H9 (cell line): ENCODE measurements around the gene C3orf22. TPM values are rescaled to one million over a fixed set of nuclear protein-coding genes. Genes with fewer than 3 reads are reported as not detected.

Source experiments
- DNase-seq: peaks from one replicate; pipeline ENCODE4 v3.0.0-alpha.2; 2017
- H2AFZ ChIP-seq: one replicate; pipeline ENCODE4 v1.6.1; 2013; ENCODE audit warnings: mild to moderate bottlenecking, low read length, control low read depth, moderate library complexity
- H2AK5ac ChIP-seq: 2 replicates; pipeline ENCODE4 v1.6.1; 2013; ENCODE audit warnings: low read length, control low read depth, mixed read lengths; ENCODE audit not compliant: insufficient read length
- H2BK120ac ChIP-seq: one replicate; pipeline ENCODE4 v1.6.1; 2013; ENCODE audit warnings: low read depth, mild to moderate bottlenecking, low read length, control low read depth, inconsistent platforms; ENCODE audit not compliant: poor library complexity, severe bottlenecking
- H2BK12ac ChIP-seq: 2 replicates; pipeline ENCODE4 v1.6.1; 2013; ENCODE audit warnings: low read length, control low read depth, mixed read lengths, low read depth; ENCODE audit not compliant: insufficient read length
- H2BK15ac ChIP-seq: 2 replicates; pipeline ENCODE4 v1.6.1; 2013; ENCODE audit warnings: low read depth, low read length, control low read depth
- H2BK20ac ChIP-seq: one replicate; pipeline ENCODE4 v1.6.1; 2013; ENCODE audit warnings: low read depth, mild to moderate bottlenecking, low read length, control low read depth, inconsistent platforms; ENCODE audit not compliant: poor library complexity, severe bottlenecking
- H2BK5ac ChIP-seq: 2 replicates; pipeline ENCODE4 v1.6.1; 2013; ENCODE audit warnings: low read length, control low read depth, mixed read lengths; ENCODE audit not compliant: insufficient read length
- H3K14ac ChIP-seq: 2 replicates; pipeline ENCODE4 v1.6.1; 2013; ENCODE audit warnings: low read length, control low read depth; ENCODE audit not compliant: insufficient read depth
- H3K18ac ChIP-seq: 2 replicates; pipeline ENCODE4 v1.6.1; 2013; ENCODE audit warnings: low read depth, mild to moderate bottlenecking, mixed read lengths, low read length, control low read depth; ENCODE audit not compliant: insufficient read length
- H3K23ac ChIP-seq: 2 replicates; pipeline ENCODE4 v1.6.1; 2013; ENCODE audit warnings: low read length, control low read depth, mixed read lengths, low read depth; ENCODE audit not compliant: insufficient read length
- H3K23me2 ChIP-seq: 2 replicates; pipeline ENCODE4 v1.6.1; 2013; ENCODE audit warnings: low read depth, mild to moderate bottlenecking, mixed read lengths, low read length, control low read depth; ENCODE audit not compliant: insufficient read length, poor library complexity, severe bottlenecking
- H3K27ac ChIP-seq: 2 replicates; pipeline ENCODE4 v1.5.1; 2013; ENCODE audit warnings: low read length, control low read depth, mixed read lengths, low read depth; ENCODE audit not compliant: insufficient read length
- H3K27me3 ChIP-seq: 2 replicates; pipeline ENCODE4 v1.6.1; 2013; ENCODE audit warnings: low read length, control low read depth, inconsistent platforms; ENCODE audit not compliant: insufficient read depth
- H3K4ac ChIP-seq: 2 replicates; pipeline ENCODE4 v1.6.1; 2013; ENCODE audit warnings: low read depth, mild to moderate bottlenecking, control low read depth, inconsistent platforms, low read length, moderate library complexity
- H3K4me1 ChIP-seq: 2 replicates; pipeline ENCODE4 v1.6.1; 2013; ENCODE audit warnings: low read length, control low read depth, inconsistent platforms; ENCODE audit not compliant: insufficient read depth
- H3K4me2 ChIP-seq: 2 replicates; pipeline ENCODE4 v1.6.1; 2013; ENCODE audit warnings: low read length, control low read depth, mixed read lengths; ENCODE audit not compliant: insufficient read length, insufficient read depth
- H3K56ac ChIP-seq: 2 replicates; pipeline ENCODE4 v1.6.1; 2013; ENCODE audit warnings: low read depth, mild to moderate bottlenecking, mixed read lengths, low read length, control low read depth; ENCODE audit not compliant: insufficient read length
- H3K79me1 ChIP-seq: 2 replicates; pipeline ENCODE4 v1.6.1; 2013; ENCODE audit warnings: low read depth, mild to moderate bottlenecking, moderate library complexity, low read length, control low read depth, inconsistent platforms; ENCODE audit not compliant: insufficient read depth, poor library complexity, severe bottlenecking
- H3K79me2 ChIP-seq: 2 replicates; pipeline ENCODE4 v1.6.1; 2013; ENCODE audit warnings: low read length, control low read depth, inconsistent platforms; ENCODE audit not compliant: insufficient read depth
- H3K9ac ChIP-seq: 2 replicates; pipeline ENCODE4 v1.6.1; 2013; ENCODE audit warnings: low read length, control low read depth, mixed read lengths; ENCODE audit not compliant: insufficient read length; ENCODE audit errors: extremely low read depth
- H3K9me3 ChIP-seq: one replicate; pipeline ENCODE4 v1.6.1; 2013; ENCODE audit warnings: low read depth, low read length, inconsistent platforms; ENCODE audit not compliant: control insufficient read depth
- H3T11ph ChIP-seq: one replicate; pipeline ENCODE4 v1.6.1; 2013; ENCODE audit warnings: mild to moderate bottlenecking, low read length, control low read depth, inconsistent platforms
- H4K20me1 ChIP-seq: one replicate; pipeline ENCODE4 v1.6.1; 2013; ENCODE audit not compliant: control insufficient read depth, insufficient read length, insufficient read depth
- H4K5ac ChIP-seq: 2 replicates; pipeline ENCODE4 v1.6.1; 2013; ENCODE audit warnings: low read depth, mild to moderate bottlenecking, mixed read lengths, low read length, control low read depth; ENCODE audit not compliant: insufficient read length
- H4K8ac ChIP-seq: replicated peaks from 2 replicates; pipeline ENCODE4 v1.6.1; 2013; ENCODE audit warnings: low read length, control low read depth, mixed read lengths, low read depth; ENCODE audit not compliant: insufficient read length
- H4K91ac ChIP-seq: 2 replicates; pipeline ENCODE4 v1.6.1; 2013; ENCODE audit warnings: low read depth, mild to moderate bottlenecking, moderate library complexity, mixed read lengths, low read length, control low read depth; ENCODE audit not compliant: insufficient read length
- H3K27ac Mint-ChIP-seq, 3 experiments: 2 replicates in 2 of 3; 3 replicates in 1 of 3; pipeline ENCODE4 v1.8.0; 2020 to 2021; ENCODE audit warnings: mixed read lengths in 3 of 3, mild to moderate bottlenecking in 1 of 3, moderate library complexity in 1 of 3
- H3K27me3 Mint-ChIP-seq: 2 replicates; pipeline ENCODE4 v1.8.0; 2021; ENCODE audit warnings: low read depth, mild to moderate bottlenecking, moderate library complexity, mixed read lengths
- H3K36me3 Mint-ChIP-seq, 3 experiments: 2 replicates in 2 of 3; 3 replicates in 1 of 3; pipeline ENCODE4 v1.8.0; 2020 to 2021; ENCODE audit warnings: low read depth in 3 of 3, mixed read lengths in 3 of 3; ENCODE audit not compliant: insufficient read depth in 1 of 3
- H3K4me1 Mint-ChIP-seq, 2 experiments: 2 replicates each; pipeline ENCODE4 v1.8.0; 2020; ENCODE audit warnings: mixed read lengths in 2 of 2
- H3K4me3 Mint-ChIP-seq, 2 experiments: 2 replicates in 1 of 2; 3 replicates in 1 of 2; pipeline ENCODE4 v1.8.0; 2020 to 2021; ENCODE audit warnings: mild to moderate bottlenecking in 2 of 2, mixed read lengths in 2 of 2, moderate library complexity in 1 of 2
- H3K9me3 Mint-ChIP-seq, 2 experiments: 2 replicates in 1 of 2; 3 replicates in 1 of 2; pipeline ENCODE4 v1.8.0; 2020; ENCODE audit warnings: mild to moderate bottlenecking in 2 of 2, mixed read lengths in 2 of 2, moderate library complexity in 1 of 2
- CTCF ChIP-seq: fragments of 200-600 bp; sonication (generic); conservative IDR thresholded peaks from 3 replicates; pipeline ENCODE4 v1.8.0; 2021; ENCODE audit warnings: antibody characterized with exemption, mild to moderate bottlenecking
- WGBS: extraction: QIAGEN DNeasy Blood & Tissue Kit; methylation state at CpG from one replicate; pipeline ENCODE4 v1.1.7; 2013; ENCODE audit warnings: missing lambda C conversion rate, low lambda C conversion rate, mixed read lengths; ENCODE audit not compliant: insufficient read length; ENCODE audit errors: extremely low coverage; 5-methylcytosine and 5-hydroxymethylcytosine counted together
- total RNA-seq: library from RNA; stranded (reverse); gene quantifications from 2 replicates; pipeline ENCODE4 v1.2.1, GENCODE V29; 2021

C3orf22 gene
- total RNA-seq, 1 experiment from 2014 or later: not detected

GRCh38 chr3:126529585-126530170 lies 29.1 kb downstream of the C3orf22 start:
- Histone ChIP-seq H4K91ac (no peak overlapping the region), H3K4ac (no peak overlapping the region), H3K56ac (no peak overlapping the region), H2BK20ac (no peak overlapping the region), H3K23me2 (no peaks in the 10 kb centered on the region), H2BK5ac (no peak overlapping the region), H4K5ac (no peak overlapping the region), H3K79me2 (no peaks in the 10 kb centered on the region), H4K20me1 (no peaks in the 10 kb centered on the region), H3K18ac (no peak overlapping the region), H3K79me1 (no peaks in the 10 kb centered on the region), H2BK15ac (no peak overlapping the region), H3T11ph (no peak overlapping the region), H3K4me1 (no peaks in the 10 kb centered on the region), H3K9ac (no peak overlapping the region), H3K23ac (no peak overlapping the region), H3K27ac (no peak overlapping the region), H2BK12ac (no peak overlapping the region), H2BK120ac (no peak overlapping the region), H2AFZ (no peak overlapping the region), H3K9me3 (no peaks in the 10 kb centered on the region), H3K27me3 (no peaks in the 10 kb centered on the region), H3K14ac (no peak overlapping the region), H2AK5ac (no peak overlapping the region), H3K4me2 (no peak overlapping the region), H4K8ac (no peak overlapping the region)
- Mint-ChIP-seq H3K4me3 (no peak overlapping the region), H3K4me1 (peaks cover 3 to 12% of the 10 kb centered on the region in 2 experiments; a peak in 3 of 4 replicates), H3K36me3 (no peaks in the 10 kb centered on the region; a peak in 1 of 7 replicates), H3K27ac (no peak overlapping the region; a peak in 1 of 7 replicates), H3K27me3 (peaks cover 24% of the 10 kb centered on the region), H3K9me3 (no peaks in the 10 kb centered on the region)
- no peak for TF ChIP-seq CTCF
- DNase-seq: no peak
- WGBS: no CpG with 5 or more reads among the region's 7 CpGs
